PC-3 (cell line): Measurements from ENCODE around the gene RAD51C.
"Not testable (repeated sequence)": the region's sequence is repeated elsewhere in the genome, so short reads cannot be mapped to it uniquely, and the experiment has no call there.

Source experiments
- CTCF ChIP-seq: fragments of 300-600 bp; sonication (generic); conservative IDR thresholded peaks from 2 replicates; pipeline ENCODE4 v1.5.1; 2017; ENCODE audit warnings: antibody characterized with exemption, low read depth, mild to moderate bottlenecking, low read length
- EZH2 ChIP-seq: fragments of 300-600 bp; sonication (generic); IDR thresholded peaks from one replicate; pipeline ENCODE4 v1.6.1; 2017; ENCODE audit warnings: antibody characterized with exemption, mild to moderate bottlenecking, low read length; ENCODE audit not compliant: unreplicated experiment

- TF ChIP-seq CTCF, EZH2: not testable (repeated sequence)
These were observed 2.4 kb upstream of the RAD51C start for GRCh38 chr17:58690033-58690432.
